DMS53 (cell line): ENCODE measurements around the gene NOXO1.

Experiments
- DNase-seq: peaks from one replicate; lab custom pipeline; 2025; lab: John Stamatoyannopoulos, UW

NOXO1 gene

GRCh38 chr16:1979271-1980029 lies 1.8 kb downstream of the NOXO1 start:
- DNase-seq = peak; percentile 95

- peak; percentile 51 for DNase-seq
Measured at GRCh38 chr16:1978476-1979120, 2.7 kb downstream of the NOXO1 start.

- DNase-seq = no peak
Measured at GRCh38 chr16:1977875-1978268, 3.4 kb downstream of the NOXO1 start.

- no peak for DNase-seq
Measured at GRCh38 chr16:1976951-1977874, 4.1 kb downstream of the NOXO1 start.

GRCh38 chr16:1976216-1976520 lies 5.1 kb downstream of the NOXO1 start:
- DNase-seq = no peak

- no peak for DNase-seq
Measured at GRCh38 chr16:1975432-1976215, 5.6 kb downstream of the NOXO1 start.

GRCh38 chr16:1974157-1975070 lies 6.9 kb downstream of the NOXO1 start:
- no peak for DNase-seq

GRCh38 chr16:1973461-1974156 lies 7.7 kb downstream of the NOXO1 start:
- no peak for DNase-seq

- DNase-seq = peak; percentile 54
Measured at GRCh38 chr16:1972490-1972877, 8.8 kb downstream of the NOXO1 start.

- DNase-seq = peak; percentile 97
Measured at GRCh38 chr16:1971796-1972489, 9.3 kb downstream of the NOXO1 start, which contains the start of gene TBL3. Gene TBL3 (plus strand): TSS chr16:1972053. CDS start chr16:1972165, 112 bp downstream.

- no peak for DNase-seq
Measured at GRCh38 chr16:1968146-1968953, 12.9 kb downstream of the NOXO1 start.

GRCh38 chr16:1966460-1966859 lies 14.8 kb downstream of the NOXO1 start, which contains the start of gene RNF151:
Gene RNF151 (plus strand): TSS chr16:1966856. CDS start chr16:1966882, 26 bp downstream.
- no peak for DNase-seq

GRCh38 chr16:1965396-1966001 lies 15.8 kb downstream of the NOXO1 start:
- peak; percentile 45 for DNase-seq

GRCh38 chr16:1964506-1965395 lies 16.5 kb downstream of the NOXO1 start, which contains the start of gene RPS2:
Gene RPS2 (minus strand): TSS chr16:1964826. CDS start chr16:1964625, 201 bp downstream.
- peak; percentile 98 for DNase-seq

- peak; percentile 59 for DNase-seq
Measured at GRCh38 chr16:1963806-1964505, 17.3 kb downstream of the NOXO1 start.
